ENCODE results near the gene ZNF407.
"Not testable (repeated sequence)": the region's sequence is repeated elsewhere in the genome, so short reads cannot be mapped to it uniquely, and the experiment has no call there.

Gene ZNF407

GRCh38 chr18:74597662-74598349 is at the start of gene ZNF407:
Gene ZNF407, plus strand, starts transcription at chr18:74597870. Its CDS starts 33,150 bp downstream, at chr18:74631020.
- DNase-seq (ENCODE audit: low read depth in 2 of 3, low spot score in 2 of 3): peak; percentile 72 to 83 (median 74)

- DNase-seq (ENCODE audit: low read depth in 2 of 3, low spot score in 2 of 3): no peak
These were observed 48.0 kb upstream of the ZNF407 start for GRCh38 chr18:74549591-74550104.

- DNase-seq (ENCODE audit: low read depth in 2 of 3, low spot score in 2 of 3): no peak
These were observed 46.8 kb upstream of the ZNF407 start for GRCh38 chr18:74550886-74551285.

- DNase-seq (ENCODE audit: low read depth in 2 of 3, low spot score in 2 of 3): no peak
These were observed 46.2 kb upstream of the ZNF407 start for GRCh38 chr18:74551452-74551851.

- DNase-seq (ENCODE audit: low read depth in 2 of 3, low spot score in 2 of 3): peak; percentile 8 to 55 (median 29)
These were observed 45.6 kb upstream of the ZNF407 start for GRCh38 chr18:74551936-74552555.

- no peak for DNase-seq (ENCODE audit: low read depth in 2 of 3, low spot score in 2 of 3)
These were observed 41.5 kb upstream of the ZNF407 start for GRCh38 chr18:74556126-74556525.

- DNase-seq (ENCODE audit: low read depth in 2 of 3, low spot score in 2 of 3): no peak
These were observed 39.6 kb upstream of the ZNF407 start for GRCh38 chr18:74558096-74558495.

GRCh38 chr18:74562131-74562730 is 35.4 kb upstream of the ZNF407 start:
- no peak for DNase-seq (ENCODE audit: low read depth in 2 of 3, low spot score in 2 of 3)

GRCh38 chr18:74562775-74563174 is 34.9 kb upstream of the ZNF407 start:
- DNase-seq (ENCODE audit: low read depth in 2 of 3, low spot score in 2 of 3): no peak

- DNase-seq (ENCODE audit: low read depth in 2 of 3, low spot score in 2 of 3): no peak
These were observed 33.7 kb upstream of the ZNF407 start for GRCh38 chr18:74563999-74564398.

GRCh38 chr18:74565164-74565563 is 32.5 kb upstream of the ZNF407 start:
- not testable (repeated sequence) for DNase-seq (ENCODE audit: low read depth in 2 of 3, low spot score in 2 of 3)

GRCh38 chr18:74565993-74566392 is 31.7 kb upstream of the ZNF407 start:
- not testable (repeated sequence) for DNase-seq (ENCODE audit: low read depth in 2 of 3, low spot score in 2 of 3)

- DNase-seq (ENCODE audit: low read depth in 2 of 3, low spot score in 2 of 3): no peak
These were observed 29.8 kb upstream of the ZNF407 start for GRCh38 chr18:74567822-74568221.

- DNase-seq (ENCODE audit: low read depth in 2 of 3, low spot score in 2 of 3): no peak
These were observed 28.3 kb upstream of the ZNF407 start for GRCh38 chr18:74569401-74569800.

- no peak for DNase-seq (ENCODE audit: low read depth in 2 of 3, low spot score in 2 of 3)
These were observed 27.4 kb upstream of the ZNF407 start for GRCh38 chr18:74570266-74570665.

- no peak for DNase-seq (ENCODE audit: low read depth in 2 of 3, low spot score in 2 of 3)
These were observed 25.6 kb upstream of the ZNF407 start for GRCh38 chr18:74571895-74572680.

- no peak for DNase-seq (ENCODE audit: low read depth in 2 of 3, low spot score in 2 of 3)
These were observed 24.6 kb upstream of the ZNF407 start for GRCh38 chr18:74573053-74573452.

- DNase-seq (ENCODE audit: low read depth in 2 of 3, low spot score in 2 of 3): no peak
These were observed 22.8 kb upstream of the ZNF407 start for GRCh38 chr18:74574916-74575315.

GRCh38 chr18:74577019-74577418 is 20.7 kb upstream of the ZNF407 start:
- no peak for DNase-seq (ENCODE audit: low read depth in 2 of 3, low spot score in 2 of 3)

- no peak for DNase-seq (ENCODE audit: low read depth in 2 of 3, low spot score in 2 of 3)
These were observed 18.1 kb upstream of the ZNF407 start for GRCh38 chr18:74579496-74580065.

GRCh38 chr18:74582642-74583041 is 15.0 kb upstream of the ZNF407 start:
- no peak for DNase-seq (ENCODE audit: low read depth in 2 of 3, low spot score in 2 of 3)

Data from activated CD8-positive, alpha-beta memory T cell treated with anti-CD3 and anti-CD28 coated beads for 48 hours (primary cell).